GM20431 (cell line): Measurements from ENCODE around the gene XPO5.
"Not testable (repeated sequence)": the region's sequence is repeated elsewhere in the genome, so short reads cannot be mapped to it uniquely, and the experiment has no call there.

Experiments used
- in situ Hi-C: fragments of 300-500 bp; cut with MseI, MboI; formaldehyde crosslinking; loops from one replicate; pipeline ENCODE4 v1.15.0; 2020; ENCODE audit warnings: low sequenced_read_pairs; ENCODE audit not compliant: unreplicated experiment

XPO5 gene

DNA sequence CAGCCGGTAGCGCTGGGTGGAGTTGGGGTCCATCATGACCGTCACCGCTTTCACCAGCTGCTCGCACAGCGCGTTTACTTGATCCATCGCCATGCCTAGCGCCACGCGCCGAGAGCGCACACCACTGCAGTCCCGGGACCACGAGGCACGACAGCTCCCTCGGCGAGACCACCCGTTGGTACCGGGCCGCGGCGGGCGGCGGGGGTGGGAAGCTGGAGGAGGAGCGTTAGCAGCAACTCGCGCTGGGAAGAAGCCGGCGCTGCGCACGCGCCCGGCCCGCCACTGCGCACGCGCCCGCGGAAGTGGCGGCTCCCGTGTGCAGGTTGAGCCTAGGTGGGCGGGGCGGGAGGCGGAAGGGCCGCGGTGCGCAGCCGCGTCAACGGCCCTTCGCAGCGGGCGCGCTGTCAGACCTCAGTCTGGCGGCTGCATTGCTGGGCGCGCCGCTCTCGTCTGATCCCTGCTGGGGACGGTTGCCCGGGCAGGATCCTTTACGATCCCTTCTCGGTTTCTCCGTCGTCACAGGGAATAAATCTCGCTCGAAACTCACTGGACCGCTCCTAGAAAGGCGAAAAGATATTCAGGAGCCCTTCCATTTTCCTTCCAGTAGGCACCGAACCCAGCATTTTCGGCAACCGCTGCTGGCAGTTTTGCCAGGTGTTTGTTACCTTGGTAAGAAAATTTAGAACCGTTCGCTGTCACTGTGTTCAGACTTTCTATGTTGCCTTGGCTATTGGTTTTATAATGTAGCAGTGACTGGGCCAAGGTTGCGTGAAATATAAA is at the start of gene XPO5, which contains the start of gene POLH:
Gene XPO5, minus strand, starts transcription at position 267 of the 780 bp plus-strand sequence. Its CDS starts 174 bp downstream, at position 93.
Gene POLH, plus strand, starts transcription at position 414 of the 780 bp plus-strand sequence. CDS start 6,135 bp downstream, outside the sequence.
- in situ Hi-C loops: no loop called here

DNA sequence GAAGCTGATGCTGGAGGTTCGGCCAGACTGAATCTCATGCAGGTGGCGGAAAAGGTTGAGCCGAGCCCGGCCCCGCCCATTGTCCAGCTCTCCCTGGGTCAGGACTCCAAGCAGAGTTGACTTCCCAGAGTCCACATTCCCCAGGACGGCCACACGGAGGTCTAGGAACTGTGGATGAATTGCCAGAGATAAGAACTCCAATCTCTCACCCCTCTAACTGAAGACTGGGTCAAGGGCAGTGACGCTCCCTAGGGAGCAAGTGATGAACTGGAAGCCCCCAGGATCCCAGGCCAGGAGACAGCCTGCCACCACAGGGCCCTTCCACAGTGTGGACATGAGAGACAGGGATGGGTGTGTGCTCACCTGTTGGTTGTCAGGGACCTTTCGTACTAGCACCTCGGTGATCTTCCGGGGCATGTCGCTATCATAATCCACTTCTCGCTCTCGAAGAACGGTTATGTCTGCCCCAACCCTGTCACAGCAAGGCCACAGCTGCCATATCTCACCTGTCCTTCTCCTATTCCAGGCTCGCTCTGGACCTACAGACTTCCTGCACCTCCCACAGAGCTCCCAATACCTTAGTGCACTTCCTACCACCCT is 49.7 kb upstream of the XPO5 start:
- in situ Hi-C loops: no loop called here

- in situ Hi-C loops: no loop called here
These were observed 49.0 kb upstream of the XPO5 start for GRCh38 chr6:43624786-43625288.

GRCh38 chr6:43623880-43624785 is 48.3 kb upstream of the XPO5 start:
- in situ Hi-C loops: no loop called here

GRCh38 chr6:43622541-43622940 is 46.7 kb upstream of the XPO5 start:
- in situ Hi-C loops: no loop called here

DNA sequence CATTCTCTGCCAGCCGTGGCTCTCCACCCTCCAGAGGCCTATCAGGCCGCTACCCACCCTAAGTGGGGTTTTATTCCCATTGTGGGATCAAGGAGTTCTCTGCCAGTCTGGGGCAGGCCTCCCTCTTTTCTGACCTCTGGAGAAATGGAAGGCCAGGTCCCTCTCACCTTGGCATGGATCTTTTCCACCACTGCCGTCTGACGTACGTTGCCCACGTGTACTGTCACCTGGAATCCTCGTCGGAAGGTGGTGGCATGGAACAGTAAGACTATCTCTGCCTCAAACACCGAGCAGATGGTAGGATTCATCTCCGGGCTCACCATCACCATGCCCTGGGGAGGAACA is 46.0 kb upstream of the XPO5 start:
- in situ Hi-C loops: no loop called here

DNA sequence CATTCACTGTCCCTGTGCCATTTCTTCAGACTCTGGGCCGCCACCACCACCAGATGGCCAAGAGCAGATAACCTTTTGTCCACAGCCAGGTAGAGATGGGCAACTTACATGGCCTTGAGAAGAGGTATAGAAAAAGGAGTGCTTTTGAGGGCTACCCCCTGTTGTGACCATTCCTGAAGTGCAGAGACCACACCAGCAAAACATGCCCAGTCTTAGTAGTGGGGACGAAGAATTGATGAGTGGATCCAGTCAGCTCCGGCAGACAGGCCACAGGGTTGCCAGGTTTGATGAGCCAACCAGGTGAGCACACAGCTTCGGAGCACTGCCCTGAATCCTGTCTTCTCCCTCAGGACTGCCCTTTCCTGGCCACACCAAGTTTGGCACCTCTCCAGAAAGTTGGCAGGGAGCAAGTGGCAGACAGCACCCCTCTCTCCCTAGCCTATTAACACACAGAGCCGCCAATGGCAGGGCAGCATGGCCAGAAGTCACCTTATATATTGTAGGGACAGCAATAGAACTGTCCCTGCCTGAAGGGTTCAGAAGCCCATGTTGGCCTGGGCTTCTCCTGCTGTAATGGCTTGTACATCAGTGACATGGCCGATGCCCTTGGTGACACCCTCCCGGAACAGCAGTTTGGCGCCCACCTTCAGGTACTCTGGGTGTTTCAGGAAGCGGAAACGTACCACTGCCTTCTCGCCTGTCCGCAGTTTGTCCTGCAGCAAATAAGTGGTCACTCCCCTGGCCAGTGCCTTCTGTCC is 45.4 kb upstream of the XPO5 start:
- in situ Hi-C loops: no loop called here

GRCh38 chr6:43616725-43617472 is 41.1 kb upstream of the XPO5 start:
- in situ Hi-C loops: no loop called here

DNA sequence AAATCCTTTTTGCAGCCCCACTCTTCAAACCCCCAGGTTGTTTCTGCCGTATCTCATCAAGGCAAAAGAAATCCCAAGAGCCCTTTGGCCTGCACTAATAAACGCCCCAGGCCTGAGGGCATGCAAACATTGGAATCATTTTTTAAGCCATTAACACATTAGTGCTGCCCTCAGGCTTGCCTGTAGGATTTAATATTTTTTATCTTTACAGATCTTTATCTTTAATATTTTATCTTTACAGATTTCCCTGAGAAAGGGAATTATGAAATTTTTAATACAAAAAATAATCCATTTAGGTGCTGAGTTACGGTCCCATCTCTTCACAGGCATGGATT is 38.5 kb upstream of the XPO5 start:
- in situ Hi-C loops: no loop called here

DNA sequence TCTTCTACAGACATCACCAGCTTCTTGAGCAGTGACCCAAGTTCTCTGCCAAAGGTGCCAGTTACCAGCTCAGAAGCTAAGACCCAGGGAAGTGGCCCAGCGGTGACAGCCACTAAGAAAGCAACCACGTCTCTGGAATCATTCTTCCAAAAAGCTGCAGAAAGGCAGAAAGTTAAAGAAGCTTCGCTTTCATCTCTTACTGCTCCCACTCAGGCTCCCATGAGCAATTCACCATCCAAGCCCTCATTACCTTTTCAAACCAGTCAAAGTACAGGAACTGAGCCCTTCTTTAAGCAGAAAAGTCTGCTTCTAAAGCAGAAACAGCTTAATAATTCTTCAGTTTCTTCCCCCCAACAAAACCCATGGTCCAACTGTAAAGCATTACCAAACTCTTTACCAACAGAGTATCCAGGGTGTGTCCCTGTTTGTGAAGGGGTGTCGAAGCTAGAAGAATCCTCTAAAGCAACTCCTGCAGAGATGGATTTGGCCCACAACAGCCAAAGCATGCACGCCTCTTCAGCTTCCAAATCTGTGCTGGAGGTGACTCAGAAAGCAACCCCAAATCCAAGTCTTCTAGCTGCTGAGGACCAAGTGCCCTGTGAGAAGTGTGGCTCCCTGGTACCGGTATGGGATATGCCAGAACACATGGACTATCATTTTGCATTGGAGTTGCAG is 38.0 kb upstream of the XPO5 start:
- in situ Hi-C loops: no loop called here

GRCh38 chr6:43610431-43610830 is 34.6 kb upstream of the XPO5 start:
- in situ Hi-C loops: no loop called here

DNA sequence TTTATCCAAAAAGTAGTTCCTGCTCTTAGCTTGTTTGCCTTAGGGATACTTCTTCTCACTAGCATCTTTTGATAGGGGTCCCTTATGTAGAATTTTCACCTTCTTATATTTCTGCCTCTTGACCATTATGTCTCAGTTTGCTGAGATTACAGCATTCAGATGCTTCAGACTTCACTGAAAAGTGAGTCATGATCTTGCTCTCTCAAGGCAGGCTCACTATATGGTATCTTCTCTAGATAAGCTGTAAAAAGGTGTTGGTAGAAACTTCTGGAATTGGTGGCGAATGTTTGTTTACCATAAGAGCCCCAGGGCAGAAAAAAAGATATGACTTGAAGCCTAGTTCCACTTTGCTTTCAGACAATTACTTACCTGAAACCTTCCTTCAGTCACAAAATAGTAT is 33.6 kb upstream of the XPO5 start:
- in situ Hi-C loops: no loop called here

GRCh38 chr6:43608807-43609206 is 33.0 kb upstream of the XPO5 start:
- in situ Hi-C loops: no loop called here

- in situ Hi-C loops: no loop called here
These were observed 32.5 kb upstream of the XPO5 start for GRCh38 chr6:43608310-43608763.

GRCh38 chr6:43606019-43606418 is 30.2 kb upstream of the XPO5 start:
- in situ Hi-C loops: no loop called here

- in situ Hi-C loops: no loop called here
These were observed 28.3 kb upstream of the XPO5 start for GRCh38 chr6:43604174-43604573.

DNA sequence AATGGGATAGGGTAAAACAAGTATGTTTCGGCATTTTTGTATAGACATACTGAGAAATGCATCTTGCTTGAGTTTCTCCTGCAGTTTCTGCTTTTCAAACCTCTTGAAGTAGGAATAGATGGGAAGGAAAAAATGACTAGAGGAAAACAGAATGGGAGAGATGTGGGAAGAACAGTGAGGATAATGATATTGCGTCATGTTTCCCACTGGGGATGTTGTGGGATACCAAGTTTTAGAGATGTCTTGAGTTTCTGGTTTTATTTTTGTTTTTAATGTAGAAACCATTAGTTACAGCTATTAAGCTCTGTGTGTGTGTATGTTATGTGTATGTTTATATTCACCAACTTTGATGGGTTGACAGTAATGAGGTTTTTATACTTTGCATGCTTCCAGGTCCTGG is 24.8 kb upstream of the XPO5 start:
- in situ Hi-C loops: no loop called here

DNA sequence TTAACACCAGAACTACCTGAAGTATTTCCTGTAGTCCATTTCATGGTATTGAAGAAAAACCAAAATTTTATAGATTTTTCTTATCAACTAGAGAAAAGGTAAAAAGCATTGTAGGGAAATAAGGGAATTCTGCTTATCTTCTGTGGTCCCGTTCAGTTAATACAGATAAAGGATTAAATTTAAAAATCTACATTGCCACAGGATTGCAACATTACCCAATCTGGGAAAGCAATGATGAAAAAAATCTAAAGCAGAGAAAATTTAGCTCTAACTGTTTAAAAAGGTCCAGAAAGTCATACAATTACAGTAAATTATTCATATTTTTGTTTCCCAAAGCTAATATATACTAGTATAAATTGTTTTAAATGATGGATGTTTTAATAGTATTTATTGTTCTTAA is 18.1 kb upstream of the XPO5 start:
- in situ Hi-C loops: no loop called here

GRCh38 chr6:43589564-43589963 is 13.7 kb upstream of the XPO5 start:
- in situ Hi-C loops: not testable (repeated sequence)
